Measurements from ENCODE around the gene RIN1.
A peak's percentile ranks its signal among the peaks of the same experiment; 100 is the strongest.

DNA sequence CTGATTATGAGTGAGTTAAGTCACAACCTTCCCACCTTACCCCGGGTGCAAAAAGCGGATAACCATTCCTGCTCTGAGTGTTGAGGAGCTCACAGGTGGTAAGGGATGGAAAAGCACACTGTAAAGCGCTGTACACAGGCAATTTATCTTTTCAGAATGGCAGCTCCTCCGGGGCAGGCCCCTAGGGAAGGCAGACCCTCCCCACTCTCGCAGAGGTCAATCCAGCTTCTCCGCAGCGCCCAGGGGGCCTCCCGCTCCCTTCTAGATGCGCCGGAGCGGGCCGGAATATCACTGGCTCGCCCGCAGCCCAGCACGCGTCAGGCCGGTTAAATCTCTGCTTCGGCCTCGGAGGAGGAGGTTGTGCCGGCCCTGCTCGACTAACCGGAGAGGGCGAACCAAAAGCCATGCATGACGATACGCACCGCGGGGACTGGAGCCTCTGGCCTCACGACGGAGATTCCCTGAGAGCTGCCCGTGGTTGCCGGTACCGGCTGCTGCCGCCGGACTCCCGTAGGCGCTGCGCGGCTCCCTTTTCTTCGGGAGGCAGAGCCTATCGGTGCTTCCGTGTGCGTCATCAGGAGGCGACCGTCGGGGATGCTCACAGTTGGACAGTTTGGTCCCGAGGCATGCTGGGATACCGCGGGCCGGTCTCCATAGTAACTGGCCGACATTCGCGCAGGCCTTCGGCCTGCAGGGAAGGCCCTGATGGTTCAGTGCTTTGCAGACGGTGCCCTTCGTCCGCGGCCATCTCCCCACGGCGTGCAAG lies 8.5 kb upstream of the RIN1 start, which contains the start of gene BRMS1:
- TF ChIP-seq GABPA (IDR thresholded peaks at IDR 0.05; ENCODE audit: low read depth) (peak; percentile 61), FOXM1 (IDR thresholded peaks at IDR 0.05; ENCODE audit: low read depth) (no peak), POLR2AphosphoS5 (IDR thresholded peaks at IDR 0.05; ENCODE audit: low read depth, low read length) (peak; percentile 93), JUND (IDR thresholded peaks at IDR 0.05) (no peak)

Data from SK-N-SH (cell line).